SU-DHL-6 (cell line): ENCODE results near the gene LPCAT2.

Experiments
- H2AFZ ChIP-seq: fragments of 200-600 bp; sonication (generic); 2 replicates; pipeline ENCODE4 v1.6.1; 2014; ENCODE audit warnings: low read depth, mild to moderate bottlenecking, moderate library complexity, mixed read lengths, antibody characterized with exemption, low read length; ENCODE audit not compliant: severe bottlenecking
- H3F3A ChIP-seq: fragments of 200-600 bp; shearing (Covaris generic); 2 replicates; pipeline ENCODE4 v1.6.0; 2016; ENCODE audit warnings: antibody characterized with exemption, mild to moderate bottlenecking; ENCODE audit not compliant: insufficient read depth
- H3K27ac ChIP-seq: fragments of 200-600 bp; sonication (generic); 2 replicates; pipeline ENCODE4 v1.5.1; 2016; ENCODE audit warnings: low read depth, mild to moderate bottlenecking, low read length, moderate library complexity, mixed read lengths
- H3K27me3 ChIP-seq: fragments of 200-600 bp; sonication (generic), shearing (Covaris generic); 2 replicates; pipeline ENCODE4 v1.6.0; 2014; ENCODE audit warnings: mild to moderate bottlenecking, low read length
- H3K36me3 ChIP-seq: fragments of 200-600 bp; sonication (generic); 2 replicates; pipeline ENCODE4 v1.6.1; 2014; ENCODE audit warnings: mild to moderate bottlenecking, low read length, mixed read lengths
- H3K4me2 ChIP-seq: fragments of 300-600, 200-600 bp; shearing (Covaris generic), sonication (generic); 2 replicates; pipeline ENCODE4 v1.6.0; 2014; ENCODE audit warnings: low read length, low read depth, mild to moderate bottlenecking; ENCODE audit not compliant: poor library complexity, severe bottlenecking
- H3K4me3 ChIP-seq: fragments of 200-600 bp; sonication (generic); 2 replicates; pipeline ENCODE4 v1.5.1; 2014; ENCODE audit warnings: antibody characterized with exemption, low read length, mild to moderate bottlenecking, mixed read lengths; ENCODE audit not compliant: insufficient read depth, poor library complexity, severe bottlenecking
- H3K79me2 ChIP-seq: fragments of 200-600 bp; sonication (generic); 2 replicates; pipeline ENCODE4 v1.6.1; 2014; ENCODE audit warnings: mild to moderate bottlenecking, low read length, moderate library complexity; ENCODE audit not compliant: insufficient read depth
- H3K9ac ChIP-seq: fragments of 200-600 bp; sonication (generic); 2 replicates; pipeline ENCODE4 v1.7.0; 2014; ENCODE audit warnings: mild to moderate bottlenecking, low read length
- H3K9me2 ChIP-seq: fragments of 200-600 bp; sonication (generic); replicated peaks from 2 replicates; pipeline ENCODE4 v1.6.1; 2014; ENCODE audit warnings: low read length; ENCODE audit not compliant: insufficient read depth
- H3K9me3 ChIP-seq: fragments of 200-600 bp; sonication (generic); 2 replicates; pipeline ENCODE4 v1.6.1; 2014; ENCODE audit warnings: low read length, mixed read lengths; ENCODE audit not compliant: insufficient read depth
- H4K20me1 ChIP-seq: fragments of 200-600 bp; sonication (generic); 2 replicates; pipeline ENCODE4 v1.6.1; 2014; ENCODE audit warnings: low read depth, mild to moderate bottlenecking, antibody characterized with exemption, low read length, moderate library complexity, mixed read lengths
- CTCF ChIP-seq: fragments of 200-600 bp; sonication (generic); IDR thresholded peaks from one replicate; pipeline ENCODE4 v1.5.1; 2017; ENCODE audit warnings: antibody characterized with exemption, mild to moderate bottlenecking, low read length, moderate library complexity; ENCODE audit not compliant: insufficient read depth, poor library complexity, severe bottlenecking
- EZH2phosphoT487 ChIP-seq: fragments of 200-600 bp; sonication (generic), shearing (Covaris generic); conservative IDR thresholded peaks from 2 replicates; pipeline ENCODE4 v1.6.1; 2018; ENCODE audit warnings: mild to moderate bottlenecking, antibody characterized with exemption, low read length, moderate library complexity, mixed read lengths

The LPCAT2 gene

DNA sequence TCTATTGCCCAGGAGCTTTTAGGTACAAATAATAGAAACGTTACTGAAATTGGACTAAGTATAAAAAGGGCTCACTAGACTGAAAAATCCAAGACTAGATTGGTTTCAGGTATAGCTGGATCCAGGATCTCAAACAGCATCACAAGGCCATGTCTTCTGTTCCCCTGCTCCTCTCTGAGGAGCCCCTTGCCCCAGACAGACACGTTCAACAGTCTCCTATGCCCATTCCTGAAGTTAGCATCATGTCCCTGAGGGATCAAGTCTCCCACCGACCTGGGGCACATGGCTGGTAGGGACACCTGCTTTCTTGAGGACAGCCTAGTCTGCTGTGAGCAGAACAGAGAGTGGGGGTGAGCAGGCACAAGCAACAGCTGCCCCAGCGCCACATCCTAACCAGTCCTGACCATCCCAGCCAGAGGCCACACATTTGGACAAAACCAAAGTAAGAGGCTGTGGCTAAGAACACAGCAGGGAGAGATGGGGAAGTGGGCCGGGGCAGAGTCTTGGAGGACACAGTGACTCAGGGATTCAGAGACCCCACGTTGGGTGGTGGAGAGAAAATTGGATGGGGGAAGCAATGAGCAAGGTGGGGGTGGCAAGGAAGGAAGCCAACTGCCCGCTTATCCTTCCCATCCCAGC lies 40.4 kb upstream of the LPCAT2 start:
- H3K9me3 ChIP-seq: no peaks in the 10 kb centered on the region
- H3K9ac ChIP-seq: no peak overlapping the region
- H3K4me3 ChIP-seq: no peak overlapping the region
- H3K79me2 ChIP-seq: no peaks in the 10 kb centered on the region
- no peaks in the 10 kb centered on the region for H4K20me1 ChIP-seq
- no peak overlapping the region for H2AFZ ChIP-seq
- no peak overlapping the region for H3K4me2 ChIP-seq
- no peaks in the 10 kb centered on the region for H3K27me3 ChIP-seq
- H3K27ac ChIP-seq: no peak overlapping the region
- no peaks in the 10 kb centered on the region for H3K9me2 ChIP-seq
- no peaks in the 10 kb centered on the region for H3K36me3 ChIP-seq
- no peak for TF ChIP-seq EZH2phosphoT487
- TF ChIP-seq CTCF: no peak
- no peaks in the 10 kb centered on the region for H3F3A ChIP-seq

DNA sequence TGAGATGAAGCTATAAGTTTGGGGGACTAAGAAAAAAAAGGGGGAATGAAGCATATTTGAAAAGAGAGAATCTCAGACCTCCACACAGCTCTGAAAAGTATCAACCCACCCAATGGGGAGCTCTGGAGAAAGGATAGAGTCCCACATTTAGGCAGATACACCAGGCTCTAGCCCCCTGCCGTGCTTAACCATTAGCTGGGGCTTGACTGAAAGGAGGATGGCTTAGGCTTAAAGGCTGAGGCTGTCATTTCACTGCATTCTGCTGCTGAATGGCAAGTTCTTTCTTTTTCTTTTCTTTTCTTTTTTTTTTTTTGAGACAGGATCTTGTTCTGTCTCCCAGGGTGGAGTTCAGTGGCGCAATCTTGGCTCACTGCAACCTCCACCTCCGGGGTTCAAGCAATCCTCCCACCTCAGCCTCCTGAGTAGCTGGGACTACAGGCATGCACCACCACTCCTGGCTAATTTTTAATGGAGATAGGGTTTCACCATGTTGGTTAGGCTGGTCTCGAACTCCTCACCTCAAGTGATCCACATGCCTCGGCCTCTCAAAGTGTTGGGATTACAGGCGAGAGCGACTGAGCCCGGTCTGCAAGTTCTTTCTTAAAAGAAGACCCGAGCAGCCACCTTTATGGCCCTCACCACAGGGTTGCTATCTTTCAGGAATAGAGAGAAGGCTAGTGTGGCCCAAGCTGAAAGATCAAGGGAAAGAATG lies 38.9 kb upstream of the LPCAT2 start:
- Histone ChIP-seq H4K20me1 (no peaks in the 10 kb centered on the region), H3K9me2 (no peaks in the 10 kb centered on the region), H3F3A (no peaks in the 10 kb centered on the region), H3K79me2 (no peaks in the 10 kb centered on the region), H3K27ac (no peak overlapping the region), H3K4me3 (no peak overlapping the region), H2AFZ (no peak overlapping the region), H3K36me3 (no peaks in the 10 kb centered on the region), H3K27me3 (no peaks in the 10 kb centered on the region), H3K9me3 (no peaks in the 10 kb centered on the region), H3K9ac (no peak overlapping the region), H3K4me2 (no peak overlapping the region)
- TF ChIP-seq CTCF: no peak

DNA sequence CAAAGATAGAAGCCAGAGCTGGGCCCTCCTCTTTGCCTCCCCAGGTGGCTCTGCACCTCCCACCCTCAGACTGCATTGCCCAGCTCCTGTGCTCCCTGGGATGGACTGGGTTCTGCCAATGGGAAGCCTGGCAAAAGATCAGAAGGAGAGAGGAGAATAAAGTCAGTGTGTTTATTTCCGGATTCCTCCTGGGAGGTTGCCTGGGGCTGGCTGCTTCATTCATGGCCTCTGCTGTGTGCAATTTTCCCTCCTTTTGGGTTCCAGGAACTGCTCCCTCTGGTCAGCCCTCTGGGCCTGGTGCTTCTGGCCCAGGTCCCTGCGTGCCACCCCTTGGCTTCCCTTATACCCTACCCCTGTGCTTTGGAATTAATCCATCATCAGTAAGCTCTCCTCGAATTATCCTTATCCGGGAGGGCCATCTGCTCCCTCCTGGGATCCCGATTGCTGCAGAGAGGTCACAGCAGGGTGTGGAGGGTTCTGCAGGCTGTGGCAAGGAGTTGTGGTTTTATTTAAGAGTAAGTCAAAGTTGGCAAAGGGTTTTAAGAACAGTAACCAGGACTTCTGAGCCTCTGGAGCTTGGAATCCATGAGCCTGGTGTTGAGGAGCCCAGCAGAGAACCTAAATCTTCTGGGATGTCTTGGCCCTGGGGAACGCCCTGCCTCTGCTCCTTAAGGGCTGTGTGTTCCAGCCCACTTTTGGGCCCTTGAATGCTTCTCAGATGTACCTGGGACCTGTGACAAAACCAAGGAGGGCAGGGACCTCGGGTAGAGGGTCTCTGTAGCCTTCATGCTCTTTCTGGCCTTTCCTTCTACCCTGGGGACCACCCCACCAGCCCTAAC lies 38.1 kb upstream of the LPCAT2 start:
- Histone ChIP-seq H3K27ac (no peak overlapping the region), H3K9me3 (no peaks in the 10 kb centered on the region), H3K79me2 (no peaks in the 10 kb centered on the region), H2AFZ (no peak overlapping the region), H3K9me2 (no peaks in the 10 kb centered on the region), H3K9ac (no peak overlapping the region), H3K4me3 (no peak overlapping the region), H3F3A (no peaks in the 10 kb centered on the region), H3K36me3 (no peaks in the 10 kb centered on the region), H3K4me2 (no peak overlapping the region), H3K27me3 (no peaks in the 10 kb centered on the region), H4K20me1 (no peaks in the 10 kb centered on the region)
- TF ChIP-seq EZH2phosphoT487 (no peak), CTCF (no peak)
